Measurements from ENCODE around the gene FBXO47.

The FBXO47 gene

GRCh38 chr17:38900978-38901656 lies 66.1 kb downstream of the FBXO47 start:
- peak; percentile 99 for DNase-seq (ENCODE audit: low read depth)

GRCh38 chr17:38899421-38899820 lies 67.8 kb downstream of the FBXO47 start:
- no peak for DNase-seq (ENCODE audit: low read depth)

DNA sequence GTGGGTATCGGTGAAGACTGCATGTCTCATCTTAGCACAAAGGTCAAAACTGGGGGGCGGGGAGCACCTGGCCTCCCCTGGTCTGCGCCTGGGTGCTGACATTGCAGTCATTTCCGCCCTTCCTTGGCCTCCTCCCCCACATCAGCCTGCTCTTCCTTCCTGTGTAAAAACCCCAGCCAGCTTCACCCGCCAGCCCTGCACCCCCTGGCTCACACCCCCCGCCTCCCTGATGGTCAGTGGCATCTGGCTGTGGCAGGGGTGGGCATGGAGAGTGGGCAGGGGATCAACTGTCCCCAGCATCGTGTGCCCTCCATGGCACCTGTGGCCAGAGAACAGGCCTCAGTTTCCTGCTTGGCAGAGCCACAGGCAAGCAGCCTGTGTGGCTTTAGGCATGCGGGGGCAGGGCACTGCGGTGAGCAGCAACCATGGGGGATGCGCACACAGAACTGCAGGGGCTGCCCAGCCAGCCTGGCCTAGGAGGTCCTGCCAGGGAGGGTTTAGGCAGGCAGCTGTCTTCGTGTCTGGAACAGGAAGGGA lies 68.3 kb downstream of the FBXO47 start:
- DNase-seq (ENCODE audit: low read depth) = no peak

DNA sequence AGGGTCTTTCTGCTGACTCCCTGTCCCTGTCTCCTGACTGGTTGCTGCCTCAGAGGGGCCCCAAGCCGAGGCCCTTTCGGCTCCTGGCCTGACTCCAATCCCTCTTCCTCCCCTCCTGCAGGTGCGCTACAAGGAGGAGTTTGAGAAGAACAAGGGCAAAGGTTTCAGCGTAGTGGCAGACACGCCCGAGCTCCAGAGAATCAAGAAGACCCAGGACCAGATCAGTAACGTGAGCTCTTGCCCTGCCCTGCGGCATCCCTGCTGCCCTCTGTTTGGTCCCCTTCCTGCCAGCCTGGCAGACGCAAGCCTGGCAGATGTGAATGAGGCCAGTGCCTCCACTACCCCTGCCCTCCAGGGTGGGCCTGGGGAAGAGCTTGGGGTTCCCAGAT lies 68.9 kb downstream of the FBXO47 start:
- no peak for DNase-seq (ENCODE audit: low read depth)

DNA sequence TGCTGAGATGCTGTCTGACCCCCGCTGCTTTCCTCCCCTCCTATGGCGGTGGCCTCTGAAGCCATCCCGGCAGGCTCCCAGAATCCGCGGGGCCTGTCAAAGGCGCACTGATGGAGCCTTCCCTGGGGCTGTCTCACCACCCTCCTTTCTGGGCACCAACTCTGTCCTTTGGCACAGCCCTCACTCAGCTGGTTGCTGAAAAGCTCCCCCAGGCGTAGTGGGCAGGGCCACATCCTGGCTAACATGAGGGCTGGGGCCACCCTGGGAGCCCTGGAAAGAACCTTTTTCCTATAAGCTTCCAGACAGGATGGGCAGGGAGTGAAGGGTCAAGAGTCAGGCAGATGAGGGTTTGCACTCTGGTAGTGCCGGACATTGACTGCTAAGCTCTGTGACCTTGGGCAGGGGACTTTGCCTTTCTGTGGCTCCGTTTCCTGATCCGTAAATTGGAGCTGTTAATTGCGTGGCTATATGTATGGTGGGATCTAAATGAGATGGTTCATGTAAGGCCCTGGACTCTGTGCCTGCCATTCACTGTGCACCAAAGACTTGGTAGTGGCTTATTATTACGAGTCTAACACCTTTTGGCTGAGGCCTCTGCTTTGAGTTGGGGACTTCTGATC lies 69.4 kb downstream of the FBXO47 start:
- no peak for DNase-seq (ENCODE audit: low read depth)

- peak; percentile 37 for DNase-seq (ENCODE audit: low read depth)
These were observed 70.0 kb downstream of the FBXO47 start for GRCh38 chr17:38897176-38897575.

GRCh38 chr17:38896346-38896954 lies 70.8 kb downstream of the FBXO47 start:
- DNase-seq (ENCODE audit: low read depth) = no peak

DNA sequence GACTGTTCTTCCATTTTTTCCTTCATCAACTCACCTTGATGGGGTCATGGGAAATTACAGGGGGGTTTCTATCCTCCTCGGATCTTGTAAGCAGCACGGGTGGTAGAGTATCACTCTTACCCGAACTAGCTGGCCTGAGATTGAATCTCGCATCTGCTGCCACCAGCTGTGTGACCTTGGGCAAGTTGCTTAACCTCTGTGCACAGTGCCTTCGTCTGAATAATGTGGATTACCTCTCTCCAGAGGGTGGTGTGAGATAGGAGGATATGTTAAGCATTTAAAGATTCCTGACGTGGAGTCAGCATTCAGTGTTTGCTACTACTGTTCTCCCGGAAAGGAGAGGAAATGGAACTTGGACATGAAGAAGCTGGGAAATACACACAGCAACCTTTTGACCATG lies 72.9 kb downstream of the FBXO47 start:
- DNase-seq (ENCODE audit: low read depth) = no peak

DNA sequence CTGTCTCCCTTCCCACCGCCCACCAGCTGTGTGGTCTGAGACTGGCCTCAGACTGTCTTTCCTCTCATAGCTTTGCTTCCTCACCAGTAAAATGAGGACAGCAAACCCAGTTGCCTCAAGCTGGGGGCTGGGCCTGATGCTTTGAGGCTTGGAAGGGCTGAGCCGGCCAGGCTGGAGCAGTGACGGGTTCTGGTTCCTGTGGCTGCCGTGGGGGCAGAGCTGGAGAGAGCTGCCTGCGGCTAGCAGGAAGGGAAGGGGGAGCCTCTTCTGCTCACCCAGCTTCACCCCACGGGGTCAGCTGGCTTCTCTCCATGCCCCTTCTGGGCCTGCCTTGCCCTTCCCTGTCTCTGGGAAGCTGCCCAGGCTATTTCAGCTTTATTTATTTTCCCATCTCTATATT lies 73.6 kb downstream of the FBXO47 start:
- no peak for DNase-seq (ENCODE audit: low read depth)

DNA sequence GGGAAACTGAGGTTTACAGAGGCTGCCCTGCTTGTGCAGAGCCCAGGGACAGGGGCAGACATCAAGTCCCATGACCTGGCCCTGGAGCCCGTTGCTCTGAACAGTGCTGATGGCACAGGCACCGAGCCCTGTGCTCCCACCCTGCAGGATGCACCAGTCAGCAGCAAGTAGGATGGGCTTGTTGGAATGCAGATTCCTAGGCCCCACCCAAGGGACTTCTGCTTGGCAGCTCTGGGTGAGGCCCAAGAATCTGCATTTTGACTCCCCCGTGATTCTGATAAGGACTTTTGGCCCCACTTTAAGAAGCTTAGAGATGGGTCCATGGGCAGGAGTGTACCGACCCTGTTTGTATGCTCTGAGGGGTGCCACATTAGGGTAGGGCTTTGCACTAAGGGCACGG lies 74.1 kb downstream of the FBXO47 start:
- no peak for DNase-seq (ENCODE audit: low read depth)

- no peak for DNase-seq (ENCODE audit: low read depth)
These were observed 74.6 kb downstream of the FBXO47 start for GRCh38 chr17:38892620-38893019.

- no peak for DNase-seq (ENCODE audit: low read depth)
These were observed 75.1 kb downstream of the FBXO47 start for GRCh38 chr17:38892083-38892482.

GRCh38 chr17:38891441-38891840 lies 75.8 kb downstream of the FBXO47 start:
- no peak for DNase-seq (ENCODE audit: low read depth)

GRCh38 chr17:38890410-38890746 lies 76.8 kb downstream of the FBXO47 start:
- DNase-seq (ENCODE audit: low read depth) = no peak

DNA sequence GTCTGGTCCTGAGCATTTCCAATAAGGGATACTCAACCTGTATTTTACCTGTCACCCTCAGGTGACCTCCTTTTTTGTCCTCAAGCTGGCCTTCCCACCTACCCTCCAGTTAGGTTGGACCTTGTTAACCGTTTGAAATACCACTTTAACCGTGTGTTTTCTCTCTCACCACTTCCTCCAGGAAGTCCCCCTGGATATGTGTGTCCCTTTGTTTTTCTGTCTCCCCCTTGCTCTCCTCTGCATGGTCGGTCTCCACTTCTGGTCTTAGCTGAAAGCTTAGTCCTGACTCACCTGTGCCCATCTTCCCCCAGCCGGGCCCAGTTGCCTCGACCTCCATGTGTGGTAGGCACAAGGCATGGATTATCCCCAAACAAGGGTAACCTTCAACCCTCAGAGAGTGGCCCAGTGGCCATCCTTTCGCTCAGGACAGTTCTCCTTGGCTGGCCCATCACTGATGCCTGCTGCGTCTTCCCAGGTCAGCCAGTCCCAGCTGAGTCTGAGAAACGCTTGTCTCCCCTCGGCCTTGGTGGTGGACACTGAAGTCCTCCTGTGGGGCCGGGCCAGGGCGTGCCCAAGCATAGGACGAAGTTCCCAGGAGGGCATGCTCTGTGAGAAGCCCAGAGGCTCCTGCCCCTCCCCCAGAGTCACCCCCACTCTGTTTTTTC lies 77.3 kb downstream of the FBXO47 start:
- no peak for DNase-seq (ENCODE audit: low read depth)

GRCh38 chr17:38888842-38889241 lies 78.4 kb downstream of the FBXO47 start:
- DNase-seq (ENCODE audit: low read depth) = no peak

- no peak for DNase-seq (ENCODE audit: low read depth)
These were observed 80.6 kb downstream of the FBXO47 start for GRCh38 chr17:38886643-38887010.

Measured in EH (cell line).